ENCODE results near the gene COX8A.

DNA sequence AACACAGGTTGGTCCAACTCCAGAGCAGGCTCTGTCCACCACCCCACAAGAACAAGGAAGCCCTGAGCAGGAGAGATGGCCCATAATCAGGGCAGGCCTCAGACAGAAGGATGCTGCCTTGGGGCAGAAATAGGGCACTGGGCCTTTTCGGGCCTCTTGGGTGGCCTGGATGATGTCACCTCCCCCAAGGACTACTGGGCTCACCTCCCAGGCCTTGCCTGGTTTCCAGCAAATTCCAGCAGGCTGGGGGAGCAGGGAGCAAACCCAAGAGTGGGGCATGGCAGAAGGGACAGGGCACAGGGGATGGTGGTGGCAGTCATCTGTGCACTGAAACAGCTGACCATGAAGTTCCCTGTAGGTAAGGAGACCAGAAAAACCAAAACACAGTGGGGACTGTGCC, 41.0 kb upstream of the COX8A start:
- TF ChIP-seq CTCF (IDR thresholded peaks at IDR 0.05) (no peak), EZH2 (IDR thresholded peaks at IDR 0.05; ENCODE audit: borderline replicate concordance, insufficient read depth, low read depth, low read length, poor library complexity, severe bottlenecking) (no peak)
